OCI-LY7 (cell line): ENCODE measurements around the gene CDC42BPB. TPM values are rescaled to one million over a fixed set of nuclear protein-coding genes. Genes with fewer than 3 reads are reported as not detected.

ENCODE experiments used
- BruUV-seq: library from RNA; stranded (reverse); fragments of 400-500 nt; replicated peaks from 2 replicates; lab custom pipeline; 2021; lab: Mats Ljungman, UMichigan
- CTCF ChIA-PET: fragments of 300-600 bp; sonication (Branson Sonifier 250); formaldehyde crosslinking; loops from one replicate; lab custom pipeline; 2022; ENCODE audit warnings: antibody characterized with exemption; ENCODE audit not compliant: unreplicated experiment; lab: Charles Lee
- POLR2A ChIA-PET: fragments of 300-600 bp; sonication (Branson Sonifier 250); formaldehyde crosslinking; loops from one replicate; lab custom pipeline; 2022; ENCODE audit warnings: antibody characterized with exemption; lab: Charles Lee
- DNase-seq: peaks from one replicate; pipeline ENCODE4 v3.0.0-alpha.2; 2015; ENCODE audit warnings: low spot score
- H2AFZ ChIP-seq: fragments of 200-600 bp; sonication (generic), shearing (Covaris generic); 2 replicates; pipeline ENCODE4 v1.6.1; 2014; ENCODE audit warnings: mild to moderate bottlenecking, antibody characterized with exemption, low read length, moderate library complexity
- H3K27ac ChIP-seq: fragments of 200-600 bp; sonication (generic); 2 replicates; pipeline ENCODE4 v1.5.1; 2014; ENCODE audit warnings: mixed run types, low read depth, mild to moderate bottlenecking, moderate library complexity, low read length, inconsistent platforms; ENCODE audit not compliant: poor library complexity, severe bottlenecking
- H3K36me3 ChIP-seq: fragments of 200-600 bp; sonication (generic); 2 replicates; pipeline ENCODE4 v1.6.1; 2014; ENCODE audit warnings: mild to moderate bottlenecking, antibody characterized with exemption, low read length, moderate library complexity, mixed read lengths; ENCODE audit not compliant: insufficient read depth
- H3K4me1 ChIP-seq: fragments of 200-600 bp; sonication (generic); 2 replicates; pipeline ENCODE4 v1.5.1; 2014; ENCODE audit warnings: mild to moderate bottlenecking, low read length; ENCODE audit not compliant: insufficient read depth, poor library complexity, severe bottlenecking
- H3K4me2 ChIP-seq: fragments of 200-600 bp; sonication (generic); 2 replicates; pipeline ENCODE4 v1.6.1; 2014; ENCODE audit warnings: mild to moderate bottlenecking, low read length
- H3K4me3 ChIP-seq: fragments of 200-600 bp; sonication (generic); 2 replicates; pipeline ENCODE4 v1.5.1; 2014; ENCODE audit warnings: mild to moderate bottlenecking, low read depth, low read length; ENCODE audit not compliant: poor library complexity, severe bottlenecking
- H3K79me2 ChIP-seq: fragments of 200-600 bp; sonication (generic); 2 replicates; pipeline ENCODE4 v1.6.1; 2016; ENCODE audit warnings: low read depth, mild to moderate bottlenecking, low read length, moderate library complexity, mixed read lengths; ENCODE audit not compliant: insufficient read depth
- H3K9me2 ChIP-seq: fragments of 200-600 bp; sonication (generic); 2 replicates; pipeline ENCODE4 v1.6.1; 2016; ENCODE audit warnings: mild to moderate bottlenecking, low read length, mixed read lengths; ENCODE audit not compliant: insufficient read depth
- H3K9me3 ChIP-seq: fragments of 200-600 bp; sonication (generic); 2 replicates; pipeline ENCODE4 v1.6.1; 2014; ENCODE audit warnings: mild to moderate bottlenecking, mixed run types, low read length, mixed read lengths
- H4K20me1 ChIP-seq: fragments of 200-600 bp; sonication (generic); 2 replicates; pipeline ENCODE4 v1.6.1; 2014; ENCODE audit warnings: mild to moderate bottlenecking, antibody characterized with exemption, low read length, moderate library complexity, mixed read lengths; ENCODE audit not compliant: insufficient read depth
- EZH2phosphoT487 ChIP-seq: fragments of 200-600 bp; sonication (generic); IDR thresholded peaks from 2 replicates; pipeline ENCODE4 v1.6.1; 2018; ENCODE audit warnings: low read depth, borderline replicate concordance, mild to moderate bottlenecking, mixed run types, antibody characterized with exemption, low read length, moderate library complexity, mixed read lengths
- intact Hi-C: fragments of 100-400 bp; cut with micrococcal nuclease; formaldehyde crosslinking; loops from one replicate; pipeline ENCODE4 v1.10.0; 2022; ENCODE audit not compliant: unreplicated experiment
- total RNA-seq, 2 experiments: library from RNA; depleted of rRNA in 1 of 2; stranded (reverse); fragments of >200 nt in 1 of 2; shearing (Covaris generic) in 1 of 2; gene quantifications; 2 replicates each; pipeline ENCODE4 v1.2.3, GENCODE V29; 2014 to 2022
- TF ChIP-seq, protein P1 (sequence below): fragments of 200-600 bp; sonication (generic); conservative IDR thresholded peaks from 2 replicates; pipeline ENCODE4 v1.5.1; 2014; ENCODE audit warnings: mild to moderate bottlenecking, antibody characterized with exemption, low read length, moderate library complexity, mixed read lengths

CDC42BPB gene
- total RNA-seq, 2 experiments from 2014 or later = 0.03 to 0.46 TPM

DNA sequence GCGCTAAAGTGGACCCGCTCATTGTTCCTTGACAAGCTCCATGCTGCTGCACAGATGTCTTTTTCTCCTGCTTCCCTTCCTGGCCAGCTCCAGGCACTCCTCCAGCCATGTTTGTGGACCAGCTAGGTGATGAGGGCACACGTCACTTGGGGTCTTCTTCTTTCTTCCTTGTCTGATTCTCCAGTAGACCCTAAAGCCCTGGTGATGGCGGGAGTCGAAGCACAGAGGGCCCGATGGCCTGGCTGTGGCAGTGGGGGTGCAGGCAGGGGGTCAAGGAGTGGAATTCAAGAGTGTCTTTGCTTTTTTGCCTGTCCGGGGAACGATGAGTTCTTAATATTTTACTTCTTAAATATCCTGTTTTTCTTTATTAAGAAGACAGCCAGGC lies 157.8 kb downstream of the CDC42BPB start:
- Histone ChIP-seq H4K20me1 (peaks cover 4% of the 10 kb centered on the region; the same call in 1 of the 2 replicates), H2AFZ (no peak overlapping the region), H3K36me3 (no peaks in the 10 kb centered on the region), H3K4me1 (peaks cover 28% of the 10 kb centered on the region), H3K9me3 (no peaks in the 10 kb centered on the region), H3K27ac (no peak overlapping the region), H3K4me2 (no peak overlapping the region), H3K9me2 (no peaks in the 10 kb centered on the region), H3K4me3 (no peak overlapping the region), H3K79me2 (no peaks in the 10 kb centered on the region)
- TF ChIP-seq, protein P1, sequence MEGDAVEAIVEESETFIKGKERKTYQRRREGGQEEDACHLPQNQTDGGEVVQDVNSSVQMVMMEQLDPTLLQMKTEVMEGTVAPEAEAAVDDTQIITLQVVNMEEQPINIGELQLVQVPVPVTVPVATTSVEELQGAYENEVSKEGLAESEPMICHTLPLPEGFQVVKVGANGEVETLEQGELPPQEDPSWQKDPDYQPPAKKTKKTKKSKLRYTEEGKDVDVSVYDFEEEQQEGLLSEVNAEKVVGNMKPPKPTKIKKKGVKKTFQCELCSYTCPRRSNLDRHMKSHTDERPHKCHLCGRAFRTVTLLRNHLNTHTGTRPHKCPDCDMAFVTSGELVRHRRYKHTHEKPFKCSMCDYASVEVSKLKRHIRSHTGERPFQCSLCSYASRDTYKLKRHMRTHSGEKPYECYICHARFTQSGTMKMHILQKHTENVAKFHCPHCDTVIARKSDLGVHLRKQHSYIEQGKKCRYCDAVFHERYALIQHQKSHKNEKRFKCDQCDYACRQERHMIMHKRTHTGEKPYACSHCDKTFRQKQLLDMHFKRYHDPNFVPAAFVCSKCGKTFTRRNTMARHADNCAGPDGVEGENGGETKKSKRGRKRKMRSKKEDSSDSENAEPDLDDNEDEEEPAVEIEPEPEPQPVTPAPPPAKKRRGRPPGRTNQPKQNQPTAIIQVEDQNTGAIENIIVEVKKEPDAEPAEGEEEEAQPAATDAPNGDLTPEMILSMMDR = no peak
- no peak for TF ChIP-seq EZH2phosphoT487
- intact Hi-C loops = no loop called here
- no TSS peak for BruUV-seq
- ChIA-PET POLR2A (no interaction called here), CTCF (no interaction called here)
- no peak for DNase-seq

DNA sequence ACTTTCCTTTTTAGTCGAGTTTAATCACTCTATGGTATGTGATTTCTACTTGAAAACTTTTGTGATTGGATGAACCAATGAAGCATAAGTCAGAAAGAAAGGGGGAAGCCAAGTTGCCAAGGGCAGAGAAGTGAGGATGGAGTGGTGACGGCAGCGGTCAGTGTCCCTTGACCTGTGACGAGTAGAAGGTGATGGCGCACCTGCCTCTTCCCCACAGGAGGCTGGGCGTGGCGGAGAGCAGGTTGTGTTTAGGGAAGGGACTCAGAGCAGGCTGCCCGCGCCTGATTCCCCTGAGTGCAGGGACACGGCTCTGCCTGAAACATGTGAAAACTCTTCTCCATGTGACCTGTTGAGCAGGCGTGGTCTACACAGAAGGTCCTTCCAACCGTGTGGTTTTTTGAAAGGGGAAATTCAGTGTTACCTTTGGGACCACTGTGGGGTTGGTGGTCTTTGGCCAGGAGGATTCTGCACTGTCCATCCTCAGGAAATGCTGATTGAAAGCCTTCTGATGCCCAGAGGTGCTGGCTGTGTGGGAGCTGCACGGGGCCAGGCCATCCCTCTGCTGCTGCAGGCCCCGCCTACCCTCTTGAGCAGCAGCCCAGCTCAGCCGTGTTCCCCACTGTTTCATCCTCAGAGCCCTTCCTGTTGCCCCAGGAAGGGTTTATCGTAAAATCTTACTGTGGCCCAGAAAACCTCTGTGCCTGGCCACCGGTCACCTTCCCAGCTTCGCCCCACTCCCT lies 158.4 kb downstream of the CDC42BPB start:
- Histone ChIP-seq H3K4me1 (peaks cover 28% of the 10 kb centered on the region), H3K79me2 (no peaks in the 10 kb centered on the region), H3K9me3 (no peaks in the 10 kb centered on the region), H3K9me2 (no peaks in the 10 kb centered on the region), H3K36me3 (no peaks in the 10 kb centered on the region), H4K20me1 (peaks cover 4% of the 10 kb centered on the region; the same call in 1 of the 2 replicates), H3K4me3 (no peak overlapping the region), H3K4me2 (no peak overlapping the region), H3K27ac (no peak overlapping the region), H2AFZ (no peak overlapping the region)
- TF ChIP-seq, protein P1 = no peak
- no peak for TF ChIP-seq EZH2phosphoT487
- BruUV-seq = no TSS peak
- CTCF ChIA-PET = no interaction called here
- POLR2A ChIA-PET = no interaction called here
- intact Hi-C loops = no loop called here
- no peak for DNase-seq

DNA sequence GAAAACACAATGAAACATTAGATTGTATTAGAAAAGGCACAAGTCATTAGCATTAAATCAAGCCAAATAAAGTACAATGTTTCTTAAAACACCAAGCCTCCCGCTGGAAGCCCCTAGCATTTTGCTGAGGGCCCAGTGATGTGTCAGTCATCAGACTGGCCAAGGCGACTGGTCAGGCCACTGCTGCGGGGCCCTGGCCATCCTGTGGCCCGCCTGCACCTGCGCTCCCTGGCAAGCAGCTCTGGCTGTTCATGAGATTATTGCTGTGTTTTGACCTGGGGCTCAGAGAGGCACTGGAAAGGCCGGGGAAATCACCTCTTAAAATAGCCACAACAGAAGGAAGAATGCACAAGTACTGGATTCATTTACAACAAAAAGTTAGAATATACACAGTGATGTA lies 159.1 kb downstream of the CDC42BPB start:
- H3K4me3 ChIP-seq = no peak overlapping the region
- POLR2A ChIA-PET = no interaction called here
- DNase-seq = no peak
- intact Hi-C loops = no loop called here
- no peaks in the 10 kb centered on the region for H3K36me3 ChIP-seq
- H3K27ac ChIP-seq = no peak overlapping the region
- no TSS peak for BruUV-seq
- peaks cover 28% of the 10 kb centered on the region for H3K4me1 ChIP-seq
- H2AFZ ChIP-seq = no peak overlapping the region
- no peaks in the 10 kb centered on the region for H3K79me2 ChIP-seq
- H3K4me2 ChIP-seq = no peak overlapping the region
- H3K9me3 ChIP-seq = no peaks in the 10 kb centered on the region
- CTCF ChIA-PET = no interaction called here
- no peak for TF ChIP-seq EZH2phosphoT487
- TF ChIP-seq, protein P1 = no peak
- no peaks in the 10 kb centered on the region for H3K9me2 ChIP-seq
- H4K20me1 ChIP-seq = peaks cover 4% of the 10 kb centered on the region; the same call in 1 of the 2 replicates
